ENCODE results near the gene MAML2. TPM values are rescaled to one million over a fixed set of nuclear protein-coding genes. Genes with fewer than 3 reads are reported as not detected.
A peak's percentile ranks its signal among the peaks of the same experiment; 100 is the strongest.
"Not testable (repeated sequence)": the region's sequence is repeated elsewhere in the genome, so short reads cannot be mapped to it uniquely, and the experiment has no call there.

MAML2 gene
- polyA plus RNA-seq, 3 donors = 28.1 to 29.8 (median 28.8) TPM

- peak; percentile 80 for DNase-seq
Observed at GRCh38 chr11:96272529-96273222, 70.3 kb downstream of the MAML2 start.

GRCh38 chr11:96271777-96272176, 71.2 kb downstream of the MAML2 start:
- DNase-seq = no peak

GRCh38 chr11:96271352-96271751, 71.6 kb downstream of the MAML2 start:
- not testable (repeated sequence) for DNase-seq

GRCh38 chr11:96268527-96268926, 74.5 kb downstream of the MAML2 start:
- not testable (repeated sequence) for DNase-seq

- no peak for DNase-seq
Observed at GRCh38 chr11:96267496-96268032, 75.4 kb downstream of the MAML2 start.

GRCh38 chr11:96267001-96267495, 75.9 kb downstream of the MAML2 start:
- DNase-seq = no peak

GRCh38 chr11:96265972-96266371, 77.0 kb downstream of the MAML2 start:
- no peak for DNase-seq

GRCh38 chr11:96265220-96265737, 77.7 kb downstream of the MAML2 start:
- no peak for DNase-seq

- no peak for DNase-seq
Observed at GRCh38 chr11:96264364-96264763, 78.6 kb downstream of the MAML2 start.

- no peak for DNase-seq
Observed at GRCh38 chr11:96263238-96263763, 79.7 kb downstream of the MAML2 start.

GRCh38 chr11:96260532-96260931, 82.5 kb downstream of the MAML2 start:
- DNase-seq = no peak

GRCh38 chr11:96260067-96260511, 82.9 kb downstream of the MAML2 start:
- DNase-seq = no peak

GRCh38 chr11:96259134-96259830, 83.7 kb downstream of the MAML2 start:
- no peak for DNase-seq

GRCh38 chr11:96257972-96258934, 84.7 kb downstream of the MAML2 start:
- DNase-seq = no peak

- DNase-seq = no peak
Observed at GRCh38 chr11:96257036-96257435, 86.0 kb downstream of the MAML2 start.

- DNase-seq = no peak
Observed at GRCh38 chr11:96256215-96257011, 86.6 kb downstream of the MAML2 start.

GRCh38 chr11:96254854-96255253, 88.1 kb downstream of the MAML2 start:
- DNase-seq = no peak

GRCh38 chr11:96254087-96254486, 88.9 kb downstream of the MAML2 start:
- DNase-seq = peak; percentile 72

- no peak for DNase-seq
Observed at GRCh38 chr11:96246718-96247552, 96.1 kb downstream of the MAML2 start.

Data from renal pelvis (tissue), 4 donors.